H1 (cell line): ENCODE results near the gene ZNF764. TPM values are rescaled to one million over a fixed set of nuclear protein-coding genes. Genes with fewer than 3 reads are reported as not detected.

Experiments
- CTCF ChIA-PET: fragments of 300-600 bp; sonication (Branson Sonifier 250); formaldehyde crosslinking; loops from one replicate; lab custom pipeline; 2021; ENCODE audit not compliant: partially characterized antibody; lab: Charles Lee
- POLR2A ChIA-PET: fragments of 300-600 bp; sonication (Branson Sonifier 250); formaldehyde crosslinking; loops from one replicate; lab custom pipeline; 2021; ENCODE audit warnings: inconsistent platforms; ENCODE audit not compliant: partially characterized antibody; lab: Charles Lee
- DNase-seq, 2 experiments: peaks; one replicate each; pipeline versions ENCODE4 v3.0.0 to v3.0.0-alpha.2; 2010 to 2022; ENCODE audit warnings: low spot score in 2 of 2, low read depth in 1 of 2, mixed read lengths in 1 of 2
- FAIRE-seq: peaks from 2 replicates; lab custom pipeline; 2011; peaks lifted over from hg19 to GRCh38; lab: Jason Lieb, UNC
- H2AFZ ChIP-seq: 2 replicates; pipeline ENCODE4 v1.8.1; 2012; ENCODE audit warnings: low read length, inconsistent platforms
- H2AK5ac ChIP-seq: 2 replicates; pipeline ENCODE4 v1.6.1; 2013; ENCODE audit warnings: low read depth, low read length
- H2BK120ac ChIP-seq: replicated peaks from 2 replicates; pipeline ENCODE3; 2013; ENCODE audit warnings: low read depth, low read length, inconsistent platforms
- H2BK12ac ChIP-seq: 2 replicates; pipeline ENCODE4 v1.6.1; 2013; ENCODE audit warnings: low read depth, low read length
- H2BK15ac ChIP-seq: 2 replicates; pipeline ENCODE4 v1.6.1; 2013; ENCODE audit warnings: low read length
- H2BK20ac ChIP-seq: 2 replicates; pipeline ENCODE4 v1.6.1; 2013; ENCODE audit warnings: low read length
- H2BK5ac ChIP-seq: 2 replicates; pipeline ENCODE4 v1.6.1; 2013; ENCODE audit warnings: low read depth, low read length
- H3K14ac ChIP-seq: 2 replicates; pipeline ENCODE4 v1.6.1; 2013; ENCODE audit warnings: inconsistent platforms; ENCODE audit not compliant: insufficient read length
- H3K18ac ChIP-seq: 2 replicates; pipeline ENCODE4 v1.6.1; 2013; ENCODE audit warnings: low read length; ENCODE audit errors: extremely low read depth
- H3K23ac ChIP-seq: 2 replicates; pipeline ENCODE4 v1.6.1; 2013; ENCODE audit warnings: inconsistent platforms; ENCODE audit not compliant: insufficient read length
- H3K23me2 ChIP-seq: 2 replicates; pipeline ENCODE4 v1.6.1; 2013; ENCODE audit warnings: low read depth, low read length
- H3K27ac ChIP-seq: 2 replicates; pipeline ENCODE4 v1.6.1; 2011; ENCODE audit warnings: low read depth, low read length, inconsistent platforms
- H3K27me3 ChIP-seq, 4 experiments: replicated peaks in 1 of 4; 1 replicate in 1 of 4; 2 replicates in 3 of 4; pipeline versions ENCODE4 v1.6.1 to v1.8.1; 2011 to 2013; ENCODE audit warnings: low read length in 3 of 4, mild to moderate bottlenecking in 3 of 4, inconsistent platforms in 2 of 4, mixed read lengths in 2 of 4, moderate library complexity in 1 of 4; ENCODE audit not compliant: control insufficient read depth in 3 of 4, insufficient read depth in 3 of 4; ENCODE audit errors: extremely low read depth in 1 of 4
- H3K36me3 ChIP-seq, 4 experiments: 2 replicates each; pipeline versions ENCODE4 v1.6.1 to v1.8.1; 2011 to 2013; ENCODE audit warnings: mild to moderate bottlenecking in 4 of 4, low read length in 3 of 4, moderate library complexity in 2 of 4, control low read depth in 1 of 4, inconsistent platforms in 1 of 4; ENCODE audit not compliant: insufficient read depth in 4 of 4, control insufficient read depth in 2 of 4
- H3K4ac ChIP-seq: replicated peaks from 2 replicates; pipeline ENCODE3; 2013; ENCODE audit warnings: low read length, low read depth, mixed read lengths, inconsistent platforms; ENCODE audit not compliant: insufficient read length
- H3K4me1 ChIP-seq, 4 experiments: replicated peaks in 1 of 4; 1 replicate in 1 of 4; 2 replicates in 3 of 4; pipeline versions ENCODE4 v1.6.1 to v1.8.1; 2011 to 2013; ENCODE audit warnings: low read length in 3 of 4, inconsistent platforms in 2 of 4, mixed read lengths in 1 of 4; ENCODE audit not compliant: insufficient read depth in 4 of 4, control insufficient read depth in 3 of 4
- H3K4me2 ChIP-seq, 2 experiments: 2 replicates each; pipeline versions ENCODE4 v1.6.1 to v1.8.1; 2011 to 2013; ENCODE audit warnings: low read depth in 2 of 2, low read length in 2 of 2, control low read depth in 1 of 2, inconsistent platforms in 1 of 2, mild to moderate bottlenecking in 1 of 2; ENCODE audit not compliant: insufficient read depth in 1 of 2
- H3K4me3 ChIP-seq, 4 experiments: fragments of 200-600, 300-600 bp in 1 of 4; sonication (generic), shearing (Covaris generic), sonication (Bioruptor Twin) in 1 of 4; 2 replicates each; pipeline versions ENCODE4 v1.5.1 to v1.8.1; 2011 to 2016; ENCODE audit warnings: low read length in 4 of 4, low read depth in 3 of 4, control low read depth in 2 of 4, inconsistent platforms in 2 of 4, mild to moderate bottlenecking in 2 of 4, mixed read lengths in 1 of 4, moderate library complexity in 1 of 4; ENCODE audit not compliant: insufficient read depth in 2 of 4; ENCODE audit errors: extremely low read depth in 1 of 4
- H3K56ac ChIP-seq: replicated peaks from 2 replicates; pipeline ENCODE3; 2013; ENCODE audit warnings: low read depth, mild to moderate bottlenecking, mixed read lengths, low read length, inconsistent platforms; ENCODE audit not compliant: insufficient read length
- H3K79me1 ChIP-seq: 2 replicates; pipeline ENCODE4 v1.6.1; 2013; ENCODE audit warnings: low read depth, low read length, control low read depth
- H3K79me2 ChIP-seq, 2 experiments: 2 replicates each; pipeline versions ENCODE4 v1.6.1 to v1.8.1; 2012 to 2013; ENCODE audit warnings: low read length in 2 of 2, mild to moderate bottlenecking in 2 of 2, inconsistent platforms in 1 of 2; ENCODE audit not compliant: insufficient read depth in 2 of 2, control insufficient read depth in 1 of 2
- H3K9ac ChIP-seq, 4 experiments: replicated peaks in 1 of 4; 1 replicate in 1 of 4; 2 replicates in 3 of 4; pipeline versions ENCODE4 v1.6.1 to v1.8.1; 2011 to 2013; ENCODE audit warnings: low read depth in 3 of 4, low read length in 3 of 4, control low read depth in 2 of 4, mild to moderate bottlenecking in 2 of 4, moderate library complexity in 2 of 4, inconsistent platforms in 1 of 4; ENCODE audit errors: extremely low read depth in 1 of 4
- H3K9me3 ChIP-seq, 2 experiments: 2 replicates each; pipeline versions ENCODE4 v1.6.1 to v1.8.1; 2012 to 2013; ENCODE audit warnings: mild to moderate bottlenecking in 2 of 2, moderate library complexity in 2 of 2, control low read depth in 1 of 2, inconsistent platforms in 1 of 2, low read depth in 1 of 2, low read length in 1 of 2, mixed read lengths in 1 of 2; ENCODE audit not compliant: insufficient read depth in 2 of 2
- H4K20me1 ChIP-seq, 2 experiments: replicated peaks in 1 of 2; 2 replicates each; pipeline versions ENCODE3 to v1.8.1; 2011 to 2013; ENCODE audit warnings: inconsistent platforms in 2 of 2, low read length in 2 of 2, mild to moderate bottlenecking in 1 of 2; ENCODE audit not compliant: insufficient read depth in 2 of 2, control insufficient read depth in 1 of 2
- H4K5ac ChIP-seq: 2 replicates; pipeline ENCODE4 v1.6.1; 2013; ENCODE audit warnings: low read length, low read depth, mixed read lengths, inconsistent platforms; ENCODE audit not compliant: insufficient read length
- H4K8ac ChIP-seq: 2 replicates; pipeline ENCODE4 v1.8.0; 2013; ENCODE audit warnings: mild to moderate bottlenecking, moderate library complexity, low read length, inconsistent platforms; ENCODE audit not compliant: insufficient read depth; ENCODE audit errors: extremely low read depth
- H4K91ac ChIP-seq: replicated peaks from 2 replicates; pipeline ENCODE3; 2013; ENCODE audit warnings: low read length, mixed read lengths, inconsistent platforms; ENCODE audit not compliant: insufficient read length
- E2F6 ChIP-seq: IDR thresholded peaks from 2 replicates; pipeline ENCODE4 v1.6.1; 2012; ENCODE audit warnings: inconsistent platforms
- EGR1 ChIP-seq: IDR thresholded peaks from 2 replicates; pipeline ENCODE4 v1.6.1; 2011; ENCODE audit warnings: low read depth, low read length, borderline replicate concordance
- FOSL1 ChIP-seq: IDR thresholded peaks from 2 replicates; pipeline ENCODE4 v1.6.1; 2011; ENCODE audit warnings: mild to moderate bottlenecking, low read depth, low read length, moderate library complexity; ENCODE audit not compliant: insufficient read depth
- JUND ChIP-seq: IDR thresholded peaks from 2 replicates; pipeline ENCODE4 v1.6.1; 2011; ENCODE audit warnings: mild to moderate bottlenecking, improper control_type of control experiment, low read length
- NRF1 ChIP-seq: IDR thresholded peaks from 2 replicates; pipeline ENCODE4 v1.6.1; 2011; ENCODE audit warnings: mild to moderate bottlenecking, low read depth, low read length, improper control_type of control experiment
- POLR2AphosphoS5 ChIP-seq: IDR thresholded peaks from 2 replicates; pipeline ENCODE4 v1.6.1; 2011; ENCODE audit warnings: low read depth, low read length
- POU5F1 ChIP-seq: IDR thresholded peaks from 2 replicates; pipeline ENCODE4 v1.6.1; 2011; ENCODE audit warnings: low read depth, mild to moderate bottlenecking, low read length, moderate library complexity
- SP2 ChIP-seq: IDR thresholded peaks from 2 replicates; pipeline ENCODE4 v1.6.1; 2012; ENCODE audit warnings: mild to moderate bottlenecking, low read length, inconsistent platforms
- WGBS, 2 experiments: shearing (Covaris generic) in 1 of 2; methylation state at CpG; one replicate each; pipeline versions ENCODE4 v1.1.6 to v1.1.7; 2013 to 2015; ENCODE audit warnings: low lambda C conversion rate in 2 of 2, mixed read lengths in 2 of 2, inconsistent platforms in 1 of 2, low coverage in 1 of 2, missing lambda C conversion rate in 1 of 2; ENCODE audit not compliant: insufficient replicate concordance in 2 of 2, insufficient coverage in 1 of 2, insufficient read length in 1 of 2; ENCODE audit errors: extremely low coverage in 1 of 2, missing lambda C conversion rate in 1 of 2; 5-methylcytosine and 5-hydroxymethylcytosine counted together
- polyA plus RNA-seq, 7 experiments: library from polyadenylated mRNA; depleted of rRNA in 3 of 7; stranded (reverse) in 5 of 7; unstranded in 2 of 7; fragments of >200 nt in 5 of 7; fragments of 200-250 nt in 2 of 7; gene quantifications; 1 replicate in 5 of 7; 2 replicates in 1 of 7; 4 replicates in 1 of 7; pipeline versions ENCODE4 v1.2.1 to v1.2.3, GENCODE V29; 2011 to 2013; ENCODE audit warnings: missing spikeins in 2 of 7, mixed read lengths in 2 of 7
- total RNA-seq: library from RNA; stranded (reverse); fragmentation: NEBNext Ultra II Directional; extraction: Animal tissue kit (Norgen Biotek cat#: 25700); gene quantifications from 2 replicates; pipeline ENCODE4 v1.2.1, GENCODE V29; 2021

Gene ZNF764
- total and polyA plus RNA-seq, 2 of the 8 experiments (the other 6 are each of a cell fraction or from before 2014, with no cell fraction given): 5.7 to 7.7 TPM

GRCh38 chr16:30588651-30589050, 30.5 kb upstream of the ZNF764 start:
- no peaks in the 10 kb centered on the region for H3K9me3 ChIP-seq
- H3K27ac ChIP-seq: no peak overlapping the region
- no peak for DNase-seq
- 94% methylated on average over 2 of the region's 2 CpGs; no CpG with 5 or more reads in 1 of the 2 experiments for WGBS, 2 experiments
- H3K18ac ChIP-seq: no peak overlapping the region
- H3K36me3 ChIP-seq: peaks cover 0 to 6% (median 2%) of the 10 kb centered on the region in 4 experiments; a peak in 2 of 8 replicates
- H3K23ac ChIP-seq: no peak overlapping the region
- no peak overlapping the region for H2BK15ac ChIP-seq
- no peak for FAIRE-seq
- H3K4me3 ChIP-seq: no peak overlapping the region
- no peak overlapping the region for H3K56ac ChIP-seq
- no peak overlapping the region for H4K5ac ChIP-seq
- H3K4me1 ChIP-seq: no peaks in the 10 kb centered on the region; a peak in 2 of 7 replicates
- H4K20me1 ChIP-seq: no peaks in the 10 kb centered on the region
- H2AK5ac ChIP-seq: no peak overlapping the region
- H3K23me2 ChIP-seq: peaks cover 7% of the 10 kb centered on the region; the same call in 1 of the 2 replicates
- no peak overlapping the region for H3K14ac ChIP-seq
- H2BK5ac ChIP-seq: no peak overlapping the region
- H3K79me2 ChIP-seq: peaks cover 0 to 8% of the 10 kb centered on the region in 2 experiments; a peak in 2 of 4 replicates
- no peak overlapping the region for H2AFZ ChIP-seq
- H2BK12ac ChIP-seq: no peak overlapping the region
- CTCF ChIA-PET: interaction anchor here (1.1 to 4.5 kb wide), 5 partner anchors 9 to 147 kb away, joined by 3 to 21 read pairs (median 4); no protein-coding TSS in a partner anchor
- no peak for TF ChIP-seq EGR1
- TF ChIP-seq E2F6: no peak
- TF ChIP-seq JUND: no peak
- no peak for TF ChIP-seq NRF1
- TF ChIP-seq SP2: no peak
- TF ChIP-seq POLR2AphosphoS5: no peak
- TF ChIP-seq POU5F1: no peak
- TF ChIP-seq FOSL1: no peak
- TF ChIP-seq, all 59 proteins: peak for 0
- H2BK20ac ChIP-seq: no peak overlapping the region
- no peak overlapping the region for H3K4ac ChIP-seq
- peak overlapping the region; percentile 46; the same call in 1 of the 2 replicates for H4K8ac ChIP-seq
- no peak overlapping the region for H3K9ac ChIP-seq
- peaks cover 6% of the 10 kb centered on the region for H3K79me1 ChIP-seq
- no peak overlapping the region for H2BK120ac ChIP-seq
- no peak overlapping the region for H4K91ac ChIP-seq
- H3K27me3 ChIP-seq: no peaks in the 10 kb centered on the region
- no peak overlapping the region for H3K4me2 ChIP-seq
- POLR2A ChIA-PET: interaction anchor here (2.1 to 5.3 kb wide), 2 partner anchors 20 to 47 kb away, joined by 4 to 32 read pairs; partner anchors contain the start of gene ZNF689
